WTC11 (cell line): ENCODE measurements around the gene BUB1.

Experiments used
- CTCF ChIP-seq: fragments of 200-600 bp; IDR thresholded peaks from 2 replicates; pipeline ENCODE4 v1.8.0; 2022; ENCODE audit warnings: antibody characterized with exemption
- ZBTB21 ChIP-seq: sonication (generic); formaldehyde crosslinking; IDR thresholded peaks from 2 replicates; pipeline ENCODE4 v1.8.1; 2023; ENCODE audit warnings: mild to moderate bottlenecking, missing genetic modification reagents, borderline replicate concordance
- ZNF263 ChIP-seq: sonication (generic); formaldehyde crosslinking; IDR thresholded peaks from 2 replicates; pipeline ENCODE4 v1.8.1; 2022; ENCODE audit warnings: low read depth, mild to moderate bottlenecking, moderate library complexity, missing genetic modification reagents

GRCh38 chr2:110707386-110707965 is 29.6 kb upstream of the BUB1 start:
- no peak for TF ChIP-seq ZBTB21
- TF ChIP-seq CTCF = no peak
- no peak for TF ChIP-seq ZNF263 (CRISPR knock-in tag)
